ENCODE measurements around the gene BRK1. TPM values are rescaled to one million over a fixed set of nuclear protein-coding genes. Genes with fewer than 3 reads are reported as not detected.

BRK1 gene
- total and polyA plus RNA-seq, 4 donors, result 28.3 to 82.2 (median 67.9) TPM

Other genes with a start within 250 kb of the BRK1 start
- under 1 TPM in 1 of 2 donors, not detected in 1; 0.59 TPM for gene CIDEC, start 235.4 kb upstream of the BRK1 start, total RNA-seq
- 1 to 10 TPM in 1 of 2 donors, under 1 TPM in 1; 0.28 to 4.2 TPM for gene CIDEC, start 235.4 kb upstream of the BRK1 start, polyA plus RNA-seq
- 10 to 100 TPM; 18.0 to 29.3 TPM for gene JAGN1, start 225.1 kb upstream of the BRK1 start, total RNA-seq
- 10 to 100 TPM; 32.0 to 46.8 TPM for gene JAGN1, start 225.1 kb upstream of the BRK1 start, polyA plus RNA-seq
- 1 to 10 TPM; 1.1 to 2.1 TPM for gene IL17RE, start 212.8 kb upstream of the BRK1 start, total RNA-seq
- under 1 TPM; 0.42 to 0.71 TPM for gene IL17RE, start 212.8 kb upstream of the BRK1 start, polyA plus RNA-seq
- gene IL17RC, start 198.6 kb upstream of the BRK1 start, total RNA-seq, result 10 to 100 TPM; 15.4 to 62.8 TPM
- 10 to 100 TPM; 25.7 to 25.8 TPM for gene IL17RC, start 198.6 kb upstream of the BRK1 start, polyA plus RNA-seq
- gene CRELD1, start 181.8 kb upstream of the BRK1 start, total RNA-seq, result 10 to 100 TPM; 12.6 to 29.5 TPM
- gene CRELD1, start 181.8 kb upstream of the BRK1 start, polyA plus RNA-seq, result 10 to 100 TPM; 20.5 to 31.1 TPM
- gene PRRT3, start 163.3 kb upstream of the BRK1 start, total RNA-seq, result under 1 TPM; 0.25 to 0.79 TPM
- under 1 TPM; 0.14 to 0.22 TPM for gene PRRT3, start 163.3 kb upstream of the BRK1 start, polyA plus RNA-seq
- gene EMC3, start 128.8 kb upstream of the BRK1 start, total RNA-seq, result 10 to 100 TPM; 54.0 to 71.4 TPM
- gene EMC3, start 128.8 kb upstream of the BRK1 start, polyA plus RNA-seq, result 10 to 100 TPM; 77.2 to 81.3 TPM
- 10 to 100 TPM in 1 of 2 donors, under 1 TPM in 1; 0.84 to 24.6 TPM for gene FANCD2, start 89.2 kb upstream of the BRK1 start, total RNA-seq
- under 1 TPM; 0.76 to 0.84 TPM for gene FANCD2, start 89.2 kb upstream of the BRK1 start, polyA plus RNA-seq
- gene FANCD2OS, start 7.4 kb upstream of the BRK1 start, total RNA-seq, result not detected
- not detected for gene FANCD2OS, start 7.4 kb upstream of the BRK1 start, polyA plus RNA-seq
- gene VHL, start 26.1 kb downstream of the BRK1 start, total RNA-seq, result 10 to 100 TPM; 28.3 to 33.6 TPM
- 1 to 10 TPM; 5.6 to 8.3 TPM for gene VHL, start 26.1 kb downstream of the BRK1 start, polyA plus RNA-seq
- 1 to 10 TPM; 7.1 to 9.3 TPM for gene IRAK2, start 49.2 kb downstream of the BRK1 start, total RNA-seq
- 1 to 10 TPM; 2.7 to 4.6 TPM for gene IRAK2, start 49.2 kb downstream of the BRK1 start, polyA plus RNA-seq
- gene TATDN2, start 132.8 kb downstream of the BRK1 start, total RNA-seq, result 10 to 100 TPM in 1 of 2 donors, 1 to 10 TPM in 1; 9.8 to 14.2 TPM
- gene TATDN2, start 132.8 kb downstream of the BRK1 start, polyA plus RNA-seq, result 1 to 10 TPM; 3.7 to 8.3 TPM
- gene GHRL, start 177.3 kb downstream of the BRK1 start, total RNA-seq, result 1 to 10 TPM in 1 of 2 donors, under 1 TPM in 1; 0.08 to 1.3 TPM
- gene GHRL, start 177.3 kb downstream of the BRK1 start, polyA plus RNA-seq, result under 1 TPM; 0.17 to 0.38 TPM
- 100 to 1,000 TPM in 1 of 2 donors, 10 to 100 TPM in 1; 72.5 to 100 TPM for gene SEC13, start 205.4 kb downstream of the BRK1 start, total RNA-seq
- 10 to 100 TPM; 61.6 to 87.1 TPM for gene SEC13, start 205.4 kb downstream of the BRK1 start, polyA plus RNA-seq

Measured in liver (tissue), 4 donors.